ENCODE measurements around the gene TEC.

Gene TEC

DNA sequence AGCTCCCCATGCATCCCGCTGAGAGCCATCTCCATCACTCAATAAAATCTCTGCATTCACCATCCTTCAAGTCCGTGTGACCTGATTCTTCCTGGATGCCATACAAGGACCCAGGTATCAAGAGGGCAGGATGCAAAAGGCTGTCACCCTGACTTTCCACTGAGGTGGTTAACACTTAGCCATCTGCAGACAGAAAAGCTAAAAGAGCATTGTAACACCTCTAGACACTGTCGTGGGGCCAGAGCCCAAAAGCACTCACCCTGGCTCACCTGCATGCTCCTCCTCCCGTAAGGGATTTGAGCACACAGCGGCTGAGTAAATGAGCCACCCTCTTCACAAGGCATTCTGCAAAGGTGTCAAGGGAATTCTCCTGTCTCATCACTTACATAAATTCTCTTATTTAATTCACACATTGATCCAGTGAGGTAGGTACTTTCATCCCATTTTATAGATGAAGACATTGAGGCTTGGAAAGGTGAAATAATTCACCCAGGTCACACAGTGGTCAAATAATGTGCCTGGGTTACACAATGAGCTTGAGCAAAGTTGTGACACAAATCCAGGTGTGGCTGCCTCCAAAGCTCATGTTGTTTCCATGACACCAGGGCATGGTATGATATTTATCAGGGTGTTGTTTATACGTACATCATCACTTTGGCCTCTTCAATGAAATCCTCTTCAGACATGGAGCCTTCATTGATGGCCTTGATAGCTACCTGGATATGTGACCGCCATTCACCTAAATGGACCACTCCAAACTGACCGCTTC lies 183.6 kb downstream of the TEC start:
- POLR2A ChIA-PET (ENCODE audit: low non-redundant PET): no interaction called here
- CTCF ChIA-PET: interaction anchor here (0.5 to 2.7 kb wide), 4 partner anchors 44 to 82 kb away, joined by 3 to 12 read pairs (median 4); partner anchors contain the start of genes CNGA1 and NIPAL1
- TF ChIP-seq, protein P1, sequence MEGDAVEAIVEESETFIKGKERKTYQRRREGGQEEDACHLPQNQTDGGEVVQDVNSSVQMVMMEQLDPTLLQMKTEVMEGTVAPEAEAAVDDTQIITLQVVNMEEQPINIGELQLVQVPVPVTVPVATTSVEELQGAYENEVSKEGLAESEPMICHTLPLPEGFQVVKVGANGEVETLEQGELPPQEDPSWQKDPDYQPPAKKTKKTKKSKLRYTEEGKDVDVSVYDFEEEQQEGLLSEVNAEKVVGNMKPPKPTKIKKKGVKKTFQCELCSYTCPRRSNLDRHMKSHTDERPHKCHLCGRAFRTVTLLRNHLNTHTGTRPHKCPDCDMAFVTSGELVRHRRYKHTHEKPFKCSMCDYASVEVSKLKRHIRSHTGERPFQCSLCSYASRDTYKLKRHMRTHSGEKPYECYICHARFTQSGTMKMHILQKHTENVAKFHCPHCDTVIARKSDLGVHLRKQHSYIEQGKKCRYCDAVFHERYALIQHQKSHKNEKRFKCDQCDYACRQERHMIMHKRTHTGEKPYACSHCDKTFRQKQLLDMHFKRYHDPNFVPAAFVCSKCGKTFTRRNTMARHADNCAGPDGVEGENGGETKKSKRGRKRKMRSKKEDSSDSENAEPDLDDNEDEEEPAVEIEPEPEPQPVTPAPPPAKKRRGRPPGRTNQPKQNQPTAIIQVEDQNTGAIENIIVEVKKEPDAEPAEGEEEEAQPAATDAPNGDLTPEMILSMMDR (conservative IDR thresholded peaks at IDR 0.05; ENCODE audit: low read depth): no peak
- no peak for DNase-seq (ENCODE audit: low spot score)
- H3K27ac ChIP-seq: no peak overlapping the region

Data from RWPE1 (cell line).